ENCODE data around the gene CD47. TPM values are rescaled to one million over a fixed set of nuclear protein-coding genes. Genes with fewer than 3 reads are reported as not detected.

The CD47 gene
- total and polyA plus RNA-seq, 7 experiments from 2014 or later = 130 to 232 (median 171) TPM

DNA sequence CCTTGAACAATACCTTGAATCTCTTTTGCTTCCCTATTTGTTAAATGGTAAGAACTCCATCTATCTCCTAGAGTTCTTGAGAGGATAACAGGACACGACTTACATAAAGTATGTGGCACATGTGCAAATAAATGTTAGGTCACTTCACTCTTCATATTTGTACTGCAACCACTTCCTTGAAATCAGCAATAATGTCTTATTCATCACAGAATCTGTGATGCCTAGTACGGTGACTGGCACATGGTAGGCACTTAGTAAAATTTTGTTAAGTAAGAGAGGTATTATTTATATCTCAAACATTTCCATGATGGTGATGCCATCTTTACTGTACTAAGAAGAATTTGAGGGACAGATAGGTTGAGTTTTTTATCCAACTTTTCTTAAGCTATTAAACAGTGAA, 14.3 kb downstream of the CD47 start:
- Mint-ChIP-seq H3K27me3 (no peaks in the 10 kb centered on the region), H3K9me3 (no peaks in the 10 kb centered on the region), H3K27ac (peak overlapping the region in 2 of 9 donors; percentile 43 to 65), H3K4me3 (peak overlapping the region in 2 of 10 donors; percentile 14 to 37), H3K4me1 (peaks cover 41 to 84% (median 50%) of the 10 kb centered on the region in 7 donors), H3K36me3 (peaks cover 6 to 59% (median 38%) of the 10 kb centered on the region in 5 donors)
- H3K27ac ChIP-seq (ENCODE audit: low read depth, low read length) = no peak overlapping the region
- ATAC-seq = no peak
- peaks cover 4 to 9% (median 6%) of the 10 kb centered on the region in 3 experiments for H3K36me3 ChIP-seq (ENCODE audit: control insufficient read depth in 2 of 3, insufficient read depth in 3 of 3, low read length in 3 of 3)
- peaks cover 47 to 56% of the 10 kb centered on the region in 2 donors for H3K4me1 ChIP-seq (ENCODE audit: control insufficient read depth in 2 of 2, insufficient read depth in 2 of 2, low read length in 2 of 2)
- H3K4me3 ChIP-seq (ENCODE audit: low read length) = no peak overlapping the region
- ChIA-PET POLR2A (interaction anchor here (0.9 kb wide), 1 partner anchor 146 kb away, joined by 5 read pairs; no protein-coding TSS in a partner anchor), CTCF (no interaction called here)
- intact Hi-C loops (cut with micrococcal nuclease) = loop anchor here in 1 of 2 donors (1.0 kb wide), 1 partner anchor 8 kb away; no protein-coding TSS in a partner anchor
- no peaks in the 10 kb centered on the region for H3K9me3 ChIP-seq (ENCODE audit: control insufficient read depth in 2 of 3, low read length in 3 of 3)
- no peak for DNase-seq
- no peaks in the 10 kb centered on the region for H3K27me3 ChIP-seq (ENCODE audit: control insufficient read depth in 2 of 2, insufficient read depth in 2 of 2, low read length in 2 of 2)

DNA sequence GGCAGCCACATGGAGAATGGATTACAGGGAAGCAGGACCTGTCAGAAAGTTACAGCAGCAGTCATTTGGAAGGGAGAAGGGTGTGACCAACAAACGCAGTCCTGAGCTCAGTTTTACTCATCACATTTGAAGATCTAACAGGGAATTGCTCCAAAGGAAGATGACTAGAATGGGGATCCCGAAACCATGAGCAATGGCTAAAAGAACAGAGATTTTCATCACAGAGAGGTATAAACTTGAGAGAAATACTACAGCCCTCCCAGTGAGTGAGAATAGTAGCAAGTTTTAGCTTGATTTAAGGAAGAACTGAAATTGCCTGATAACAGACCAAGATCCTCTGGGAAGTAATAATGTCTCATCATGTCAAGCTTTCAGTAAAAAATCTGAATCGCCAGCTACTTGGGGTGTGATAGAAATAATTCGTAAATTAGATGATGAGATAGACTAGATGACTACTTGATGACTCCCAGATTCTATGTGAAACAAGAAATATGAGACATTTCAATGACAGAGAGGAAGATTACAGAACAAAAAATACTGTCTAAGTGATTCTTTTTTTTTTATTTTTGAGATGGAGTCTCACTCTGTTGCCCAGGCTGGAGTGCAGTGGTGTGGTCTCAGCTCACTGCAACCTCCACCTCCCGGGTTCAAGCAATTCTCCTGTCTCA, 16.9 kb downstream of the CD47 start:
- intact Hi-C loops (cut with micrococcal nuclease) = no loop called here

DNA sequence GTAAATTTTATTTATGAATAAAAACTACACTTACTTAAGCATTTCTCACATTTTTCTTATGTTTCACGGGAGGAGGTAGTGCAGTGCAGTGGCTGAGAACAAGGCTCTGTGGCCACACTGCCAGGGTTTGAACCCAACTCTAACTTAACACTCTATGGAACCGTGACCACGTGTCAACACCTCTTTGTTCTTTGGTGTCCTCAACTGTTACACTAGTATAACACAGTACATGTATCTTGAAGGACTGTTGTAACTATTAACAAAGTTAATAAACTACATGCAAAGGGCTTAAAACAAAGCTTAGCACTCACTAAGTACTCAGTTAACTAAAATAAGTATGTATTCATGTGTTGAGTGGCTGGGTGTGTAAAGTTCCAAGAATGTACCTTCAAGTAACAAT, 19.5 kb downstream of the CD47 start:
- H3K4me1 ChIP-seq (ENCODE audit: control insufficient read depth in 2 of 2, insufficient read depth in 2 of 2, low read length in 2 of 2) = peaks cover 13 to 27% of the 10 kb centered on the region in 2 donors
- no peak overlapping the region for H3K4me3 ChIP-seq (ENCODE audit: low read length)
- CTCF ChIA-PET = no interaction called here
- H3K27me3 ChIP-seq (ENCODE audit: control insufficient read depth in 2 of 2, insufficient read depth in 2 of 2, low read length in 2 of 2) = no peaks in the 10 kb centered on the region
- H3K36me3 ChIP-seq (ENCODE audit: control insufficient read depth in 2 of 3, insufficient read depth in 3 of 3, low read length in 3 of 3) = peaks cover 0 to 23% (median 4%) of the 10 kb centered on the region in 3 experiments
- no peaks in the 10 kb centered on the region for H3K9me3 Mint-ChIP-seq
- no peaks in the 10 kb centered on the region for H3K27me3 Mint-ChIP-seq
- intact Hi-C loops (cut with micrococcal nuclease) = loop anchor here in 1 of 2 donors (1.0 kb wide), 1 partner anchor 9 kb away; no protein-coding TSS in a partner anchor
- H3K27ac Mint-ChIP-seq = peak overlapping the region in 4 of 9 donors; percentile 17 to 67 (median 63)
- no peaks in the 10 kb centered on the region for H3K9me3 ChIP-seq (ENCODE audit: control insufficient read depth in 2 of 3, low read length in 3 of 3)
- H3K4me3 Mint-ChIP-seq = peak overlapping the region in 3 of 10 donors; percentile 5 to 68 (median 17)
- peaks cover 3 to 43% (median 35%) of the 10 kb centered on the region in 5 donors for H3K36me3 Mint-ChIP-seq
- peaks cover 36 to 94% (median 85%) of the 10 kb centered on the region in 7 donors for H3K4me1 Mint-ChIP-seq
- peak; percentile 73 for ATAC-seq
- peak overlapping the region; percentile 16 for H3K27ac ChIP-seq (ENCODE audit: low read depth, low read length)
- POLR2A ChIA-PET = interaction anchor here (0.8 to 2.8 kb wide), 3 partner anchors 18 to 54 kb away, joined by 3 to 7 read pairs (median 3); no protein-coding TSS in a partner anchor
- no peak for DNase-seq

More for the DNA sequence above, 16.9 kb downstream of the CD47 start:
- ChIA-PET POLR2A (interaction anchor here (0.7 to 2.8 kb wide), 4 partner anchors 15 to 150 kb away, joined by 3 to 11 read pairs (median 6); no protein-coding TSS in a partner anchor), CTCF (interaction anchor here (0.5 kb wide), 1 partner anchor 23 kb away, joined by 3 read pairs; no protein-coding TSS in a partner anchor)
- Histone ChIP-seq H3K4me3 (ENCODE audit: low read length) (no peak overlapping the region), H3K36me3 (ENCODE audit: control insufficient read depth in 2 of 3, insufficient read depth in 3 of 3, low read length in 3 of 3) (peaks cover 6 to 9% (median 8%) of the 10 kb centered on the region in 3 experiments), H3K27me3 (ENCODE audit: control insufficient read depth in 2 of 2, insufficient read depth in 2 of 2, low read length in 2 of 2) (no peaks in the 10 kb centered on the region), H3K9me3 (ENCODE audit: control insufficient read depth in 2 of 3, low read length in 3 of 3) (no peaks in the 10 kb centered on the region), H3K4me1 (ENCODE audit: control insufficient read depth in 2 of 2, insufficient read depth in 2 of 2, low read length in 2 of 2) (peaks cover 24 to 41% of the 10 kb centered on the region in 2 donors), H3K27ac (ENCODE audit: low read depth, low read length) (no peak overlapping the region)
- Mint-ChIP-seq H3K27ac (peak overlapping the region in 7 of 9 donors; percentile 29 to 74 (median 56)), H3K4me3 (peak overlapping the region in 4 of 10 donors; percentile 7 to 68 (median 42)), H3K36me3 (peaks cover 6 to 53% (median 40%) of the 10 kb centered on the region in 5 donors), H3K9me3 (no peaks in the 10 kb centered on the region), H3K27me3 (no peaks in the 10 kb centered on the region), H3K4me1 (peaks cover 42 to 94% (median 68%) of the 10 kb centered on the region in 7 donors)
- DNase-seq (no peak), ATAC-seq (no peak)

DNA sequence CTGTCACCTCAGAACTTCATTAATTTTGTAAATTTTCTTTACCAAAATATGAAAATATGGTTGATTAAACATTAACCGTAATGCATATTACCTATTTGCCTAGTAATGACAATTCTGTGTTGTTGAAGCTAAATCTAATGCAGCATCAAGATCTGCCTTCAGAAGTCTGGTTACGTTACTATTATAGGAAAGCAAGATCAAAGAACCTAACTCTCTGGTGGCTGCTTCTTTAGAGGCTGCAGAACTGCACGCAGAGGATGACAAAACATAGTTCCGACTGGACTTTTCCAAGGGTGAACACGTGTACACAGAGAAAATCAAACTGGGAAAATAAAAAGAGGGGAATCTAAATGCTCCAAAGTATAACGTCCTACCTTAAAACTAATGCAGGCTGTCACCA, 20.5 kb downstream of the CD47 start:
- POLR2A ChIA-PET = interaction anchor here (1.0 to 1.6 kb wide), 2 partner anchors 9 to 33 kb away, joined by 3 read pairs; no protein-coding TSS in a partner anchor
- H3K36me3 Mint-ChIP-seq = peaks cover 4 to 49% (median 40%) of the 10 kb centered on the region in 5 donors

DNA sequence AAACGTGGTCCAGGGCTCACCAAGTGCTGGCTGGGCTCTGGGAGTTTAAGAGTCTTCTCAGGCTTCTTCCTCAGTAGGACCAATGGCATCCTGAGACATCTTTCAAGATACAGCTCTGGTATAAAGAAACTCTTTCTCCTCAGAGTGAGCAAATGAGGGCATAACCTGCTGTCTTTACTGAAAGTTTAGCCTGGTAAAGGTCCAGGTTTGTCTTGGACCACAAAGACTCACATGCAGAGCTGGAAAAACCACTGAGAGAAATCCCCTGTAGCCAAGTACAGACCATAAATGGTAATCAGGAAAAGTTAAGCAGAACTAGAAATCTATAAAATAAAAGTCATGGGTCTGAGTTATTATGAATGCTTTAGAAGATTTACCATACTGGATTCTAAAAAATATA, 23.1 kb downstream of the CD47 start:
- Mint-ChIP-seq H3K27me3 (no peaks in the 10 kb centered on the region), H3K4me1 (peaks cover 39 to 96% (median 86%) of the 10 kb centered on the region in 7 donors), H3K4me3 (no peak overlapping the region), H3K36me3 (peaks cover 4 to 53% (median 35%) of the 10 kb centered on the region in 5 donors), H3K9me3 (no peaks in the 10 kb centered on the region), H3K27ac (peak overlapping the region in 4 of 9 donors; percentile 13 to 54 (median 38))
- Histone ChIP-seq H3K27me3 (ENCODE audit: control insufficient read depth in 2 of 2, insufficient read depth in 2 of 2, low read length in 2 of 2) (no peaks in the 10 kb centered on the region), H3K36me3 (ENCODE audit: control insufficient read depth in 2 of 3, insufficient read depth in 3 of 3, low read length in 3 of 3) (peaks cover 0 to 32% (median 4%) of the 10 kb centered on the region in 3 experiments), H3K4me3 (ENCODE audit: low read length) (no peak overlapping the region), H3K27ac (ENCODE audit: low read depth, low read length) (no peak overlapping the region), H3K9me3 (ENCODE audit: control insufficient read depth in 2 of 3, low read length in 3 of 3) (no peaks in the 10 kb centered on the region), H3K4me1 (ENCODE audit: control insufficient read depth in 2 of 2, insufficient read depth in 2 of 2, low read length in 2 of 2) (peaks cover 16 to 20% of the 10 kb centered on the region in 2 donors)
- ATAC-seq (no peak), DNase-seq (no peak)
- POLR2A ChIA-PET = interaction anchor here (1.1 to 1.4 kb wide), 2 partner anchors 15 to 156 kb away, joined by 3 read pairs; no protein-coding TSS in a partner anchor
- CTCF ChIA-PET = interaction anchor here (0.6 kb wide), 1 partner anchor 295 kb away, joined by 4 read pairs; no protein-coding TSS in a partner anchor
- intact Hi-C loops (cut with micrococcal nuclease) = loop anchor here in 1 of 2 donors (1.0 to 2.0 kb wide), 2 partner anchors 9 to 31 kb away; no protein-coding TSS in a partner anchor

More for the DNA sequence above, 20.5 kb downstream of the CD47 start:
- no peak for ATAC-seq
- no peaks in the 10 kb centered on the region for H3K9me3 ChIP-seq (ENCODE audit: control insufficient read depth in 2 of 3, low read length in 3 of 3)
- H3K36me3 ChIP-seq (ENCODE audit: control insufficient read depth in 2 of 3, insufficient read depth in 3 of 3, low read length in 3 of 3) = peaks cover 0 to 23% (median 4%) of the 10 kb centered on the region in 3 experiments
- H3K27ac Mint-ChIP-seq = peak overlapping the region in 8 of 9 donors; percentile 14 to 80 (median 50)
- CTCF ChIA-PET = no interaction called here
- H3K4me3 ChIP-seq (ENCODE audit: low read length) = no peak overlapping the region
- H3K27ac ChIP-seq (ENCODE audit: low read depth, low read length) = peak overlapping the region; percentile 0
- H3K4me1 ChIP-seq (ENCODE audit: control insufficient read depth in 2 of 2, insufficient read depth in 2 of 2, low read length in 2 of 2) = peaks cover 18 to 21% of the 10 kb centered on the region in 2 donors
- H3K27me3 ChIP-seq (ENCODE audit: control insufficient read depth in 2 of 2, insufficient read depth in 2 of 2, low read length in 2 of 2) = no peaks in the 10 kb centered on the region
- H3K4me1 Mint-ChIP-seq = peaks cover 41 to 96% (median 86%) of the 10 kb centered on the region in 7 donors
- intact Hi-C loops (cut with micrococcal nuclease) = no loop called here
- H3K27me3 Mint-ChIP-seq = no peaks in the 10 kb centered on the region
- no peak for DNase-seq
- H3K4me3 Mint-ChIP-seq = peak overlapping the region in 7 of 10 donors; percentile 23 to 67 (median 34)
- no peaks in the 10 kb centered on the region for H3K9me3 Mint-ChIP-seq

DNA sequence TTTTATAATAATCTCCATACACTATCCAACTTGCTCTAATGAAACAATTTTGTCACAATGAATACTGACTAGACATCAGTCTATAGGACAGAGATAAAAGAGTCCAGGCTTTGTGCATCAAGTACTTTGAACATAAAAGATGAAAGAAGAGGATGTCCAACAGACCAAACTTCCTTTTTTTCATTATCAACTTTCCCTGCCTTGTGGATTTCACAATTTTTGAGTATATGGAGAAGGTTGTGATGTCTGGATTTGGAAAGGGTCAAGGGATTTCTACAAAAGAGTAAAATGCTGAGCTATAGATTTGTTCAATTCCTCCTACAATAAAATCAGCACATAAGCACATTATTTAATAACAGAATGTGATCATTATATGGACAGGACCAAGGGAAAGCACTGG, 25.7 kb downstream of the CD47 start:
- DNase-seq (no peak), ATAC-seq (no peak)
- no peak overlapping the region for H3K27ac ChIP-seq (ENCODE audit: low read depth, low read length)
- Mint-ChIP-seq H3K4me3 (peak overlapping the region in 7 of 10 donors; percentile 6 to 52 (median 25)), H3K27ac (peak overlapping the region in 4 of 9 donors; percentile 6 to 72 (median 44)), H3K9me3 (no peaks in the 10 kb centered on the region), H3K4me1 (peaks cover 39 to 91% (median 80%) of the 10 kb centered on the region in 7 donors), H3K36me3 (peaks cover 7 to 62% (median 31%) of the 10 kb centered on the region in 5 donors), H3K27me3 (no peaks in the 10 kb centered on the region)
- peaks cover 9 to 39% (median 14%) of the 10 kb centered on the region in 3 experiments for H3K36me3 ChIP-seq (ENCODE audit: control insufficient read depth in 2 of 3, insufficient read depth in 3 of 3, low read length in 3 of 3)
- ChIA-PET CTCF (no interaction called here), POLR2A (interaction anchor here (0.7 to 1.1 kb wide), 3 partner anchors 23 to 28 kb away, joined by 3 to 6 read pairs (median 4); no protein-coding TSS in a partner anchor)
- no peaks in the 10 kb centered on the region for H3K9me3 ChIP-seq (ENCODE audit: control insufficient read depth in 2 of 3, low read length in 3 of 3)
- no peak overlapping the region for H3K4me3 ChIP-seq (ENCODE audit: low read length)
- H3K4me1 ChIP-seq (ENCODE audit: control insufficient read depth in 2 of 2, insufficient read depth in 2 of 2, low read length in 2 of 2) = peaks cover 6 to 13% of the 10 kb centered on the region in 2 donors
- H3K27me3 ChIP-seq (ENCODE audit: control insufficient read depth in 2 of 2, insufficient read depth in 2 of 2, low read length in 2 of 2) = no peaks in the 10 kb centered on the region
- intact Hi-C loops (cut with micrococcal nuclease) = no loop called here
